Small intestine (tissue), 16 donors: ENCODE data around the gene CLEC6A. TPM values are rescaled to one million over a fixed set of nuclear protein-coding genes. Genes with fewer than 3 reads are reported as not detected.
"Not testable (repeated sequence)": the region's sequence is repeated elsewhere in the genome, so short reads cannot be mapped to it uniquely, and the experiment has no call there.

Experiments used
- DNase-seq, 2 donors: peaks; one replicate each; pipeline versions ENCODE4 v3.0.0 to v3.0.0-alpha.2; 2013
- FAIRE-seq: peaks from 2 replicates; lab custom pipeline; 2012; peaks lifted over from hg19 to GRCh38; lab: Jason Lieb, UNC
- H3K27ac ChIP-seq, 3 donors: one replicate each; pipeline ENCODE4 v1.5.1; 2013; ENCODE audit warnings: low read length in 2 of 3, mild to moderate bottlenecking in 2 of 3, control low read depth in 1 of 3, inconsistent platforms in 1 of 3, low read depth in 1 of 3, moderate library complexity in 1 of 3
- H3K27me3 ChIP-seq, 3 donors: one replicate each; pipeline ENCODE4 v1.6.1; 2013; ENCODE audit warnings: low read length in 3 of 3, inconsistent platforms in 1 of 3; ENCODE audit not compliant: control insufficient read depth in 3 of 3, insufficient read depth in 3 of 3
- H3K36me3 ChIP-seq, 3 donors: one replicate each; pipeline ENCODE4 v1.6.1; 2013; ENCODE audit warnings: low read length in 3 of 3, inconsistent platforms in 1 of 3, low read depth in 1 of 3, mild to moderate bottlenecking in 1 of 3, moderate library complexity in 1 of 3; ENCODE audit not compliant: control insufficient read depth in 3 of 3, insufficient read depth in 2 of 3
- H3K4me1 ChIP-seq, 3 donors: one replicate each; pipeline ENCODE4 v1.6.1; 2013; ENCODE audit warnings: low read length in 2 of 3, inconsistent platforms in 1 of 3, low read depth in 1 of 3, mild to moderate bottlenecking in 1 of 3, moderate library complexity in 1 of 3; ENCODE audit not compliant: control insufficient read depth in 3 of 3, insufficient read depth in 2 of 3
- H3K4me3 ChIP-seq, 3 donors: one replicate each; pipeline ENCODE4 v1.5.1; 2013; ENCODE audit warnings: low read length in 3 of 3, control low read depth in 1 of 3, inconsistent platforms in 1 of 3, low read depth in 1 of 3, mild to moderate bottlenecking in 1 of 3, moderate library complexity in 1 of 3
- H3K9me3 ChIP-seq, 2 donors: one replicate each; pipeline ENCODE4 v1.6.1; 2013; ENCODE audit warnings: low read depth in 1 of 2, low read length in 1 of 2; ENCODE audit not compliant: control insufficient read depth in 2 of 2, insufficient read depth in 1 of 2
- WGBS, 3 donors: extraction: QIAGEN DNeasy Blood & Tissue Kit; methylation state at CpG; one replicate each; pipeline ENCODE4 v1.1.7; 2013; 5-methylcytosine and 5-hydroxymethylcytosine counted together
- long read RNA-seq, 10 donors: transcript quantifications; one replicate each; lab custom pipeline, GENCODE V29; 2026
- polyA plus RNA-seq, 4 donors: library from polyadenylated mRNA; stranded (reverse) in 3 of 4; unstranded in 1 of 4; fragments of 200-250 nt in 3 of 4; fragments of 120-200 nt in 1 of 4; gene quantifications; one replicate each; pipeline versions ENCODE4 v1.2.1 to v1.2.3, GENCODE V29; 2013
- donor health status: healthy with polysubstance abuse.
- donor health status: control.
- donor health status: control.
- donor health status: Bipolar disorder and iron deficiency.
- donor health status: healthy.

CLEC6A gene
- polyA plus RNA-seq, result under 1 TPM in 1 of 4 donors, not detected in 3; 0.04 TPM
- long read RNA-seq, donor 1, result 0 reads
- long read RNA-seq, donor 2, result 0 reads
- long read RNA-seq, donor 3, result 0 reads
- long read RNA-seq, donor 4, result 0 reads
- long read RNA-seq, donor 5, result 0 reads
- long read RNA-seq, donor 6, result 0 reads
- long read RNA-seq, donor 7, result 0 reads
- long read RNA-seq, donor 8, result 0 reads
- long read RNA-seq, donor 9, result 0 reads
- long read RNA-seq, donor 10, result 0 reads

DNA sequence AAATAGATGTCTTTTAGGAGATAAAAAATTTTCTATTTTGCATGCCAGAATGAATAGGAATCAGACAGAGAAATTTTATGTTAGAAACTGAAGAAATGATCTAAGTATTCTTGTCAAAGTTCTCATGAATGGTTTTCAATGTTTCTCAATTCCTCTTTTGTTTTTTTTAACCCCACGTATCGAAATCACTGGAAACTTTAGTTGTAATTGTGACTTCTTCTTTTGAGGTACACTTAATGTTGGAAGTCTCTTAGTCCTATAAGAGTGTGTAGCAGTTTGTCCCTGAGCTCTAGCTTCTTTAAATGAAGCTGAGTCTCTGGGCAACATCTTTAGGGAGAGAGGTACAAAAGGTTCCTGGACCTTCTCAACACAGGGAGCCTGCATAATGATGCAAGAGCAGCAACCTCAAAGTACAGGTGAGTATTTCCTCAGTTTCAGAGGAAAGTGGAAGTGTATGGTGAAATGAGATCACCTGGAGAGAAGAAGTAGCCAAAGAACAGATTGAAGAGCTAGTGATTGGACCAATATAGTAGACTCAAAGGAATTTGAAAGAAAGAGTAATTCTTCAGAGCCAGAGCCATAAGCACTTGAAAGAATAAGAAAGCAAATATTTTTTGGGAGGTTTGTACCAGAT lies at the start of gene CLEC6A:
TSS of gene CLEC6A (plus strand) at position 236 of the 634 bp plus-strand sequence. CDS start at position 386, 150 bp downstream.
- WGBS, 3 donors, result 65 to 86% (median 73%) methylated on average over 2 of the region's 2 CpGs

DNA sequence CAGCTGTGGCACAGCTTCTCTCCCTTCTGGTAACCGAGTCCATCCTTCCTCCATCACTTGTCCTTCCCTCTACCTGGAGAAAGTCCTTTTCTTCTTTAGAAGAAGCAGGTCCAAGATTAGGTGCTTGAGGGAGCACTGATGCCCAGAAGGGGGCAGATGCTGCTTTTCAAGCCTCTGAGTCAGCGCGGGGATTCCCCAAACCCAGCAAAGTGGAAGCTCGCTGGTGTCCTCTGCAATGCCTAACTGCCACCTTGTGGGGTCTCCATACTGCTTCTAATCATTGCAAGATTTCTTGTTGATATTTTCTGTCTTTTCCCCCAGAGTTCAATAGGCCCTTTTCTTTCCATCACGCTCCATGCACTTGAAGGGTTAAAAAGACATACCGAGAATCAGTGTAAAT lies 36.2 kb upstream of the CLEC6A start:
- WGBS, 3 donors, result no CpG with 5 or more reads among the region's 6 CpGs
- H3K4me3 ChIP-seq, H3K36me3 ChIP-seq, H3K27me3 ChIP-seq, FAIRE-seq, H3K27ac ChIP-seq, DNase-seq, H3K4me1 ChIP-seq, H3K9me3 ChIP-seq: not testable (repeated sequence)

More for the DNA sequence above, at the start of gene CLEC6A:
- H3K36me3 ChIP-seq, result no peaks in the 10 kb centered on the region
- peaks cover 0 to 3% of the 10 kb centered on the region in 2 donors for H3K9me3 ChIP-seq
- H3K27me3 ChIP-seq, result no peaks in the 10 kb centered on the region
- no peak within 1 kb of the TSS for H3K27ac ChIP-seq
- FAIRE-seq, result no peak
- H3K4me3 ChIP-seq, result no peak within 1 kb of the TSS
- DNase-seq, result no peak
- H3K4me1 ChIP-seq, result no peaks in the 10 kb centered on the region

DNA sequence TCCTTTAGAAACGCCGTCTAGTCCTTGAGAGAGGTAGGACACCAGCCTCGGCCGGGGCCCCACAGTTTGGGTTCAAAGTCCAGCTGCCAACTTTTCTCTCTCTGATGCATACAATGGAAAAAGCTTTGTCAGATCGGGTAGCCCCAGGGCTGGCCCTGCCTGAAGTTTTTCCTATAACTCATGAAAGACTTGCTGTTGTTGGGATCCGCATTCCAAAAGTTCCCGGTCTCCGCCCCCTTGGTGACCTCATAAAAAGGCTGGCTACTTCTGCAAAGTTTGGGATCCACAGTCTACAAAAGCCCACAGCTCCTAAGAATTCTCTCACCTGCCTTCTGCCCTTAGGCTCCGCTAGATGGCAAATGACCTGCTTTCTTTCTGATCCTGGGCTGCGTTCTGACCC lies 35.3 kb upstream of the CLEC6A start:
- Histone ChIP-seq H3K9me3 (no peaks in the 10 kb centered on the region), H3K4me1 (no peaks in the 10 kb centered on the region), H3K27ac (no peak overlapping the region), H3K27me3 (no peaks in the 10 kb centered on the region), H3K36me3 (no peaks in the 10 kb centered on the region), H3K4me3 (no peak overlapping the region)
- FAIRE-seq, result no peak
- no CpG with 5 or more reads among the region's 10 CpGs for WGBS, 3 donors
- DNase-seq, result no peak

DNA sequence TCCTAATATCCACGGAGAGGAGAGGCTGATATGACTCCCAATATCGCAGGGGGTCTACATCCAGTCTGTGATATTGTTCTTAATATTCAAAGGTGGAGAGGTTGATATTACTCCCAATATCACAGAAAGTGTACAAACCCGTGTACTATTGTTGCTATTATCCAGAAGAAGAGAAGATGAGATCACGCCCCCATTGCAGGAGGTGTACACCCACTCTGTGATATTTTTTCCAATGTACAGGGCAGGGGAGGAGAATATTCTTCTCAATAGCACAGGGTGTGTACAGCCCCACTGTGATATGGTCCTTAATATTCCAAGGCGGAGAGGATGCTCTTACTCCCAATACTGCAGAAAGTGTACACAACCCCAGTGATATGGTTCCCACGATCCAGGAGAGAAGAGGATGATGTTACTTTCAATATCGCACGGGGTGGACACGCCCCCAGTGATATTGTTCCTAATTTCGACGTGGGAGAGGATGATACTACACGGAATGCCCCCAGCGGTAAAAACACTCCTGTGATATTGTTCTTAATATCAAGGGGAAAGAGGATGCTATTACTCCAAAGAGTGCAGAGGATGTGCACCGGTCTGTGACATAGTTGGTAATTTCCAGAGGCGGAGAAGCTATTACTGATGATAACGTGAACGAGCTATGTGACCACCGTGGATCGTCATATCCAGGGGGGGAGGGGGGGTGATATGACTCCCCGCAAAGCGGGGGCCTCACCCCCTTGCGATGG lies 11.1 kb upstream of the CLEC6A start:
- H3K36me3 ChIP-seq, H3K27ac ChIP-seq, H3K4me3 ChIP-seq, H3K9me3 ChIP-seq, H3K4me1 ChIP-seq, H3K27me3 ChIP-seq, FAIRE-seq, DNase-seq: not testable (repeated sequence)
- WGBS, 3 donors, result 81 to 87% (median 84%) methylated on average over 21 to 22 of the region's 22 CpGs

GRCh38 chr12:8445731-8446130 lies 10.0 kb upstream of the CLEC6A start:
- no peak overlapping the region for H3K4me3 ChIP-seq
- peak; percentile 39 for FAIRE-seq
- H3K27ac ChIP-seq, result no peak overlapping the region
- no peaks in the 10 kb centered on the region for H3K9me3 ChIP-seq
- DNase-seq, result no peak
- H3K36me3 ChIP-seq, result no peaks in the 10 kb centered on the region
- H3K4me1 ChIP-seq, result no peaks in the 10 kb centered on the region
- H3K27me3 ChIP-seq, result no peaks in the 10 kb centered on the region
- 92 to 97% (median 95%) methylated on average over 2 of the region's 2 CpGs for WGBS, 3 donors

GRCh38 chr12:8446642-8447547 lies 8.9 kb upstream of the CLEC6A start:
- WGBS, 3 donors, result 89 to 91% (median 89%) methylated on average over 32 to 35 of the region's 35 CpGs
- Histone ChIP-seq H3K4me3 (no peak overlapping the region), H3K4me1 (no peaks in the 10 kb centered on the region), H3K27ac (no peak overlapping the region), H3K36me3 (no peaks in the 10 kb centered on the region), H3K27me3 (no peaks in the 10 kb centered on the region), H3K9me3 (no peaks in the 10 kb centered on the region)
- no peak for FAIRE-seq
- DNase-seq, result peak in 1 of 2 donors; percentile 0

DNA sequence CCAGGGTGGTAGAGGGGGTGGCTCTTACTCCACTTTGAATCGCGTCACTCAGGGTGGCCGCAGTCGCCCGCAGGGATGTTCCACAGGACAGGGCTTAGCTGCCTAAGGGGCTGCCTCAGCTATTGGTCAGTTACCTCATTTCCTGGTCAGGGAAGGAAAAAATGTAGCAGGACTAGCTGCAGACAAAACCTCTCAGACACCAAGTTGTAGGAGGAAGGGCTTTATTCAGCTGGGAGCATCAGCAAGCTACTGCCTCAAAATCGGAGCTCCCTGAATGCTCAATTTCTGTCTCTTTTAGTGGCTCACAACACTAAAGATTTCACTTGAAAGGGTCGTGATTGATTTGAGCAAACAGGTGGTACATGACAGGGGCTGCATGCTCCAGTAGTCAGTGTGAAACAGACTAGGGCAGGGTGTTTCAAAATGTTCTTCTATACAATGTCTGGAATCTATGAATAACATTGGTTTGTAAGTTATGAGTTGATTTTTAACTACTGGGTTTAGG lies 6.4 kb upstream of the CLEC6A start:
- H3K4me1 ChIP-seq, result no peaks in the 10 kb centered on the region
- H3K27ac ChIP-seq, result no peak overlapping the region
- no peak overlapping the region for H3K4me3 ChIP-seq
- FAIRE-seq (no peak), DNase-seq (peak in 1 of 2 donors; percentile 0)
- H3K9me3 ChIP-seq, result no peaks in the 10 kb centered on the region
- no peaks in the 10 kb centered on the region for H3K36me3 ChIP-seq
- WGBS, 3 donors, result 72 to 75% (median 72%) methylated on average over 7 of the region's 7 CpGs
- H3K27me3 ChIP-seq, result no peaks in the 10 kb centered on the region

DNA sequence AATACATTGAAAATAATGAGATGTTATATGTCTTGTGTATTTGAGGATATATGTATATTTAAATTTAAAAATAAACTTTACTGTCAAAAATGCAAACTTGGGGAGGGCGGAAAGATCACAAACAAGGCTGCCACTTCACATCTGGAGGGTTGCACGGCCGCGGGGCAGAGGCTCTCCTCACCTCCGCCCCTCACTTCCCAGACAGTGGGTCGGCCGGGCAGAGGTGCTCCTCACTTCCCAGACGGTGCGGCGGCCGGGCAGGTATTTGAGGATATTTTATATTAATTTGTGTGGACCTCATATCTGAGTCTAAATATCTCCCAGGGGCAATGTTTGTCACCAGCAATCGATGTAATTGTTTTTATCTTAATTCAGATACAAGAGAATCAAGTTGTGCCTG lies 3.7 kb upstream of the CLEC6A start:
- Histone ChIP-seq H3K9me3 (no peaks in the 10 kb centered on the region), H3K27ac (no peak overlapping the region), H3K36me3 (no peaks in the 10 kb centered on the region), H3K4me1 (no peaks in the 10 kb centered on the region), H3K27me3 (no peaks in the 10 kb centered on the region), H3K4me3 (no peak overlapping the region)
- FAIRE-seq, result no peak
- DNase-seq, result peak in 1 of 2 donors; percentile 0
- WGBS, 3 donors, result 91 to 97% (median 95%) methylated on average over 12 of the region's 12 CpGs
